ENCODE data around the gene ZMYM4.

- TF ChIP-seq POLR2A (IDR thresholded peaks at IDR 0.05; ENCODE audit: low read depth, low read length) (no peak), POLR2AphosphoS5 (IDR thresholded peaks at IDR 0.05; ENCODE audit: low read depth, low read length) (no peak), TAF1 (IDR thresholded peaks at IDR 0.05; ENCODE audit: borderline replicate concordance, low read depth, low read length) (no peak)
Measured at GRCh38 chr1:35447278-35447677, 178.8 kb downstream of the ZMYM4 start.

Measured in GM12892 (cell line).